Bronchial epithelial cell (primary cell): Measurements from ENCODE around the gene UGP2. TPM values are rescaled to one million over a fixed set of nuclear protein-coding genes. Genes with fewer than 3 reads are reported as not detected.
"Not testable (repeated sequence)": the region's sequence is repeated elsewhere in the genome, so short reads cannot be mapped to it uniquely, and the experiment has no call there.

Experiments used
- DNase-seq: peaks from one replicate; pipeline ENCODE4 v3.0.0-alpha.2; 2010; ENCODE audit warnings: low read depth
- FAIRE-seq: peaks from 2 replicates; lab custom pipeline; 2011; peaks lifted over from hg19 to GRCh38; lab: Jason Lieb, UNC
- H3K27me3 ChIP-seq: 2 replicates; pipeline ENCODE4 v1.5.1; 2011; ENCODE audit warnings: low read length; ENCODE audit not compliant: control insufficient read depth, insufficient read depth
- H3K36me3 ChIP-seq: 2 replicates; pipeline ENCODE4 v1.5.1; 2011; ENCODE audit warnings: low read length; ENCODE audit not compliant: control insufficient read depth, insufficient read depth
- H3K4me3 ChIP-seq: 2 replicates; pipeline ENCODE4 v1.5.1; 2011; ENCODE audit warnings: mild to moderate bottlenecking, low read depth, low read length, control low read depth
- total RNA-seq: library from RNA; depleted of rRNA; stranded (reverse); fragments of >200 nt; gene quantifications from 2 replicates; pipeline ENCODE4 v1.2.1, GENCODE V29; 2014
- TF ChIP-seq, protein P1 (sequence below): IDR thresholded peaks from 2 replicates; pipeline ENCODE4 v1.5.1; 2011; ENCODE audit warnings: mild to moderate bottlenecking, moderate library complexity, low read length, control low read depth, inconsistent platforms; ENCODE audit not compliant: insufficient read depth, severe bottlenecking

Gene UGP2
- total RNA-seq, 1 donor from 2014 or later, result 127 TPM

DNA sequence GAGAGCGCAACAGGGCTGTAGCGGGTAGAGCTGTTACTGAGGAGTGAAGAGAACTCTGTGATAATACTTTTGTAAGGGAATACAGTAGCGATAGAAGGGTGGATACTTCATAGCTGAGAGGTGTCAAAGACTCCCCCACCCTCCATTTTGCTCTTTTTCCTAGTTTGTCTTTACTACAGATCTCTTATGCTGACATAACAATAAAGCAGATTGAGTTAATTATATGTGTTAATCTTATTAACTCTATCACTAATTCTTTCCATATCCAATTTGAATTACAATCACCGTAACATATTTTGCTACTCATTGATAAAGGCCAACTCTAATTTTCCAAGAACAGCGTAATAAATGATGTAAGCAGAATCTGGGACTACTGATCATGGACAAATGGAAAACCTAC lies 57.1 kb downstream of the UGP2 start:
- no peak for DNase-seq
- TF ChIP-seq, protein P1, sequence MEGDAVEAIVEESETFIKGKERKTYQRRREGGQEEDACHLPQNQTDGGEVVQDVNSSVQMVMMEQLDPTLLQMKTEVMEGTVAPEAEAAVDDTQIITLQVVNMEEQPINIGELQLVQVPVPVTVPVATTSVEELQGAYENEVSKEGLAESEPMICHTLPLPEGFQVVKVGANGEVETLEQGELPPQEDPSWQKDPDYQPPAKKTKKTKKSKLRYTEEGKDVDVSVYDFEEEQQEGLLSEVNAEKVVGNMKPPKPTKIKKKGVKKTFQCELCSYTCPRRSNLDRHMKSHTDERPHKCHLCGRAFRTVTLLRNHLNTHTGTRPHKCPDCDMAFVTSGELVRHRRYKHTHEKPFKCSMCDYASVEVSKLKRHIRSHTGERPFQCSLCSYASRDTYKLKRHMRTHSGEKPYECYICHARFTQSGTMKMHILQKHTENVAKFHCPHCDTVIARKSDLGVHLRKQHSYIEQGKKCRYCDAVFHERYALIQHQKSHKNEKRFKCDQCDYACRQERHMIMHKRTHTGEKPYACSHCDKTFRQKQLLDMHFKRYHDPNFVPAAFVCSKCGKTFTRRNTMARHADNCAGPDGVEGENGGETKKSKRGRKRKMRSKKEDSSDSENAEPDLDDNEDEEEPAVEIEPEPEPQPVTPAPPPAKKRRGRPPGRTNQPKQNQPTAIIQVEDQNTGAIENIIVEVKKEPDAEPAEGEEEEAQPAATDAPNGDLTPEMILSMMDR, result no peak
- no peak overlapping the region for H3K4me3 ChIP-seq
- peaks cover 4% of the 10 kb centered on the region for H3K36me3 ChIP-seq
- no peak for FAIRE-seq
- H3K27me3 ChIP-seq, result no peaks in the 10 kb centered on the region

DNA sequence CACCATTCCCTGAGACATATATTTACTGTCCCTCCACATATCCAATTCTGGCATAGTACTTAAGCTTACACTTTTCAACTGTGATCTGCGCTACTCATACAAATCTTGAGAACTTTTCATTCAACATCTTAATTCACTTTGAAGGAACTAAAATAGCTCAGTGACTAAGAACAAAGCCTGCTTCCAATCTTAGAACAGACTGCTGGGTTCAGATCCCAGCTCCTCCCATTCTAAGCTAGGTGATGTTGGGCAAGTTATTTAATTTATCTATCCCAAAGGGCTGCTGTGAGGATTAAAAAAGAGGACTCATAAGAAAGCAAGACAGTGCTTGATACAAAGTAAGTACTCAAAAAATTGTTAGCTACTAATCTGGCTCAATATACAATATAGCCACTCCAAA lies 57.9 kb downstream of the UGP2 start:
- no peak overlapping the region for H3K4me3 ChIP-seq
- DNase-seq, result no peak
- H3K36me3 ChIP-seq, result peaks cover 4% of the 10 kb centered on the region
- H3K27me3 ChIP-seq, result no peaks in the 10 kb centered on the region
- TF ChIP-seq, protein P1, result no peak
- FAIRE-seq, result no peak

DNA sequence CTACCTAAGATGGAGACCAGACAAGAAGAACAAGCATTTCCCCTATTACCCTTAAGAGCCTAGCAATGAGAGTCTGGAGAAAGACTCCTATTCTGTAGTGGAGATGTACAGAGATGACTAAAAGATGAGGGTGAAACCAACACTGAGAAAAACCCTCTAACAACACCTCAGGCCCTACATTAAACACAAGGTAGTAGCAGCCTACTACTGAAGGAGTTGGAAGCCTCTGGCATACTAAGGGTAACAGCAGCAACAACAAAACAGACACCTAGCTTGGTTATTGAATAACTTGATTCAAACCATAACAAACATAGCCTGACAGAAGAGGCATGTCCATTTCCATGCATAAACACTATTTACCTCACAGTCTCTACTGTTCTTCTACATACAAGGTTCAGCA lies 60.5 kb downstream of the UGP2 start:
- TF ChIP-seq, protein P1, result no peak
- peaks cover 3% of the 10 kb centered on the region for H3K36me3 ChIP-seq
- FAIRE-seq, result no peak

DNA sequence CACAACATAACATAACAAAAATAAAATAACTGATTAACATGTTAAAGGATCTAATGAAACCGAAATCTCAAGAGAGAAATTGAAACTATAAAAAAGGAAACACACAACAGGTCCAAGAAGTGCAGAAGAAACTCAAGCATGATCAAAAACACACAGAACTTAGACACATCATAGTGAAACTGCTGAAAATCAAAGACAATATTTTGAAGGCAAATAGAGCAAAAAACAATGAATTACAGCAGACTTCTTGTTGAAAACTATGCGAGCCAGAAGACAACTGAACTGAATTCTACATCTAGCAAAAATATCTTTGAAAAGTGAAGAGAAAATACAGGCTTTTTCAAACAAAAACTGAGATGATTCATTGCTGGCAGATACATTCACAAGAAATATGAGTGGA lies 61.3 kb downstream of the UGP2 start:
- TF ChIP-seq, protein P1, result no peak
- DNase-seq, result no peak
- H3K4me3 ChIP-seq, result no peak overlapping the region
- H3K27me3 ChIP-seq, result no peaks in the 10 kb centered on the region
- no peak for FAIRE-seq
- H3K36me3 ChIP-seq, result peaks cover 3% of the 10 kb centered on the region

More for the DNA sequence above, 60.5 kb downstream of the UGP2 start:
- Histone ChIP-seq H3K27me3 (no peaks in the 10 kb centered on the region), H3K4me3 (no peak overlapping the region)
- no peak for DNase-seq

DNA sequence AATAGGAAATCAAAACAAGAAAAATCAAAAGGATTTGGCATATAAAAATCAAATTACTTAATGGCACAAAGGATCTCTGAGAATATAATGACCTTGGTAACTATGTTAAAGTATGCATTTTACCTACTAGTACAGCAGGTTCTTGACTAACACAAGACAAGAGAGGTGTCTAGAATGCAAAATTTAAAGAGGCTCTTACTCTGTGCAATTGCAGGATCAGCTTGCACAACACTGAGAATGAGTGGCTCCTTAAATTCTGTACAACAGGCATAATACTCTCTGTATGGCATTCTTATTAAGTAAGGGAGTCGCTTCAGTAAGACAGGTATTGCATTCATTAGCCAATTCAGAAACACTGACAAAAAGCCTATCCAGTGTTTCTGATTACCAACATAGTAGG lies 72.6 kb downstream of the UGP2 start:
- Histone ChIP-seq H3K27me3 (no peaks in the 10 kb centered on the region), H3K36me3 (peaks cover 5% of the 10 kb centered on the region), H3K4me3 (no peak overlapping the region)
- DNase-seq, result no peak
- FAIRE-seq, result no peak
- TF ChIP-seq, protein P1, result no peak

DNA sequence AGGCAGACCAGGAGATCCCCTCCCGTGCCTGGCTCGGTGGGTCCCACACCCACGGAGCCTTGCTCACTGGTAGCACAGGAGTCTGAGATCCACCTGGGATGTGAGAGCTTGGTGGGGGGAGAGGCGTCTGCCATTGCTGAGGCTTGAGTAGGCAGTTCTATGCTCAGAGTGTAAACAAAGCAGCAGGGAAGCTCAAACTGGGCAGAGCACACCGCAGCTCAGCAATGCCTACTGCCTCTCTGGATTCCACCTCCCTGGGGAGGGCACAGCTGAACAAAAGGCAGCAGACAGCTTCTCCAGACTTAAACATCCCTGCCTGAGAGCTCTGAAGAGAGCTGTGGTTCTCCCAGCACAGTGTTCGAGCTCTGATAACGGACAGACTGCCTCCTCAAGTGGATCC lies 85.1 kb downstream of the UGP2 start:
- Histone ChIP-seq H3K27me3 (no peaks in the 10 kb centered on the region), H3K36me3 (no peaks in the 10 kb centered on the region), H3K4me3 (no peak overlapping the region)
- TF ChIP-seq, protein P1, result no peak
- DNase-seq (no peak), FAIRE-seq (no peak)

DNA sequence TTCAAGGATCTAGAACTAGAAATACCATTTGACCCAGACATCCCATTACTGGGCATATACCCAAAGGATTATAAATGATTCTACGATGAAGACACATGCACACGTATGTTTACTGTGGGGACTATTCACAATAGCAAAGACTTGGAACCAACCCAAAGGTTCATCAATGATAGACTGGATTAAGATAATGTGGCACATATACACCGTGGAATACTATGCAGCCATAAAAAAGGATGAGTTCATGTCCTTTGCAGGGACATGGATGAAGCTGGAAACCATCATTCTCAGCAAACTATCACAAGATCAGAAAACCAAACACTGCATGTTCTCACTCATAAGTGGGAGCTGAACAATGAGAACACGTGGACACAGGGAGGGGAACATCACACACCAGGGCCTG lies 90.4 kb downstream of the UGP2 start:
- not testable (repeated sequence) for H3K4me3 ChIP-seq, FAIRE-seq, H3K27me3 ChIP-seq, DNase-seq, H3K36me3 ChIP-seq
